Sigmoid colon (tissue), 3 donors: ENCODE data around the gene GRID1.

ENCODE experiments used
- POLR2A ChIP-seq, 2 donors: fragments of 450-650 bp; IDR thresholded peaks; one replicate each; pipeline ENCODE4 v1.6.1; 2016; ENCODE audit warnings: antibody characterized with exemption in 2 of 2, mild to moderate bottlenecking in 2 of 2, moderate library complexity in 2 of 2
- TF ChIP-seq, protein P1 (sequence below), 4 experiments: fragments of 450-650 bp in 3 of 4; fragments of 200-600 bp in 1 of 4; IDR thresholded peaks; one replicate each; pipeline ENCODE4 v1.5.1; 2016 to 2019; ENCODE audit warnings: antibody characterized with exemption in 4 of 4, mild to moderate bottlenecking in 3 of 4, moderate library complexity in 2 of 4

DNA sequence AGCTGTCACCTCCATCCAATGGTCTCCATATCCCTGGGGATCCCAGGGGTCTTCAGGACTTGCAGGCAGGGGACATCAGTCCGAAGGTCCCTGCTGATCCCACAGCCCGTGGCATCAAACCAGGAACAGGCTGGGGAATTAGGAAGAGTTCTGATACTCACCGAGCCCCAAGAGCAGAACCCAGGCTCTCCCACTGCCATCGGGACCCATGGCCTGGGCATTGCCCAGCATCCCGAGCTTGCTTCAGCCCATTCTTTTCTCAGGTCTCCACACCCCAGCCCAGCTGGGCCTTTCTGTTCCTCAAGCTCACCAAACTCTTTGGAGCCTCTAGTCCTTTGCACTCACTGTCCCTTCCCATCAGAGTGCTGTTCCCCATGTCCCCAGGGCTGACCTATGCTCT is 280.9 kb downstream of the GRID1 start:
- TF ChIP-seq, protein P1, sequence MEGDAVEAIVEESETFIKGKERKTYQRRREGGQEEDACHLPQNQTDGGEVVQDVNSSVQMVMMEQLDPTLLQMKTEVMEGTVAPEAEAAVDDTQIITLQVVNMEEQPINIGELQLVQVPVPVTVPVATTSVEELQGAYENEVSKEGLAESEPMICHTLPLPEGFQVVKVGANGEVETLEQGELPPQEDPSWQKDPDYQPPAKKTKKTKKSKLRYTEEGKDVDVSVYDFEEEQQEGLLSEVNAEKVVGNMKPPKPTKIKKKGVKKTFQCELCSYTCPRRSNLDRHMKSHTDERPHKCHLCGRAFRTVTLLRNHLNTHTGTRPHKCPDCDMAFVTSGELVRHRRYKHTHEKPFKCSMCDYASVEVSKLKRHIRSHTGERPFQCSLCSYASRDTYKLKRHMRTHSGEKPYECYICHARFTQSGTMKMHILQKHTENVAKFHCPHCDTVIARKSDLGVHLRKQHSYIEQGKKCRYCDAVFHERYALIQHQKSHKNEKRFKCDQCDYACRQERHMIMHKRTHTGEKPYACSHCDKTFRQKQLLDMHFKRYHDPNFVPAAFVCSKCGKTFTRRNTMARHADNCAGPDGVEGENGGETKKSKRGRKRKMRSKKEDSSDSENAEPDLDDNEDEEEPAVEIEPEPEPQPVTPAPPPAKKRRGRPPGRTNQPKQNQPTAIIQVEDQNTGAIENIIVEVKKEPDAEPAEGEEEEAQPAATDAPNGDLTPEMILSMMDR (IDR thresholded peaks at IDR 0.05) = no peak
- no peak for TF ChIP-seq POLR2A (IDR thresholded peaks at IDR 0.05)
